Prostate gland (tissue), 2 donors: ENCODE data around the gene CPXM2. TPM values are rescaled to one million over a fixed set of nuclear protein-coding genes. Genes with fewer than 3 reads are reported as not detected.

ENCODE experiments used
- DNase-seq: peaks from one replicate; pipeline ENCODE4 v3.0.0-alpha.2; 2019; ENCODE audit warnings: low spot score
- H3K27ac ChIP-seq, 2 donors: fragments of 200-600 bp; sonication (generic); 2 replicates each; pipeline ENCODE4 v1.5.1; 2017 to 2019
- H3K27me3 ChIP-seq: fragments of 200-600 bp; sonication (generic); replicated peaks from 2 replicates; pipeline ENCODE4 v1.5.1; 2019; ENCODE audit not compliant: insufficient read depth
- H3K36me3 ChIP-seq, 2 donors: fragments of 200-600 bp; sonication (generic); 1 replicate in 1 of 2; 2 replicates in 1 of 2; pipeline versions ENCODE4 v1.5.1 to v1.8.1; 2017 to 2019
- H3K4me1 ChIP-seq: fragments of 200-600 bp; sonication (generic); replicated peaks from 2 replicates; pipeline ENCODE4 v1.5.1; 2019
- H3K4me3 ChIP-seq, 2 donors: fragments of 200-600 bp; sonication (generic); 2 replicates each; pipeline ENCODE4 v1.5.1; 2017 to 2019
- H3K9me3 ChIP-seq: fragments of 200-600 bp; sonication (generic); 2 replicates; pipeline ENCODE4 v1.5.1; 2017
- CTCF ChIP-seq, 4 experiments: fragments of 200-600 bp in 2 of 4; fragments of 450-650 bp in 2 of 4; sonication (generic) in 2 of 4; IDR thresholded peaks; 1 replicate in 3 of 4; 2 replicates in 1 of 4; pipeline ENCODE4 v1.5.1; 2016 to 2019; ENCODE audit warnings: antibody characterized with exemption in 4 of 4, mild to moderate bottlenecking in 2 of 4, moderate library complexity in 2 of 4
- POLR2A ChIP-seq: fragments of 450-650 bp; IDR thresholded peaks from one replicate; pipeline ENCODE4 v1.6.1; 2016; ENCODE audit warnings: antibody characterized with exemption, mild to moderate bottlenecking
- POLR2AphosphoS5 ChIP-seq: sonication (generic); formaldehyde crosslinking; IDR thresholded peaks from one replicate; pipeline ENCODE4 v1.6.1; 2017; ENCODE audit warnings: antibody characterized with exemption
- WGBS: methylation state at CpG from one replicate; pipeline ENCODE4 v1.1.5; 2018; 5-methylcytosine and 5-hydroxymethylcytosine counted together
- intact Hi-C: fragments of 100-400 bp; cut with DNase I; formaldehyde crosslinking; loops from one replicate; pipeline ENCODE4 v1.14.2; 2022
- total RNA-seq, 2 donors: library from RNA; depleted of rRNA; stranded (reverse); fragments of >200 nt; gene quantifications; one replicate each; pipeline ENCODE4 v1.1.0, GENCODE V29; 2016

The CPXM2 gene
- total RNA-seq, 2 donors from 2014 or later, result 5.4 to 27.4 TPM

GRCh38 chr10:123784646-123785045 lies 107.0 kb downstream of the CPXM2 start:
- 83% methylated on average over 7 of the region's 7 CpGs for WGBS
- H3K4me3 ChIP-seq, result no peak overlapping the region
- H3K4me1 ChIP-seq, result no peaks in the 10 kb centered on the region
- no peaks in the 10 kb centered on the region for H3K9me3 ChIP-seq
- no peak overlapping the region for H3K27ac ChIP-seq
- intact Hi-C loops, result no loop called here
- H3K36me3 ChIP-seq, result no peaks in the 10 kb centered on the region
- no peak for DNase-seq
- TF ChIP-seq CTCF (IDR thresholded peaks at IDR 0.05) (no peak), POLR2AphosphoS5 (no peak), POLR2A (no peak)
- peaks cover 1% of the 10 kb centered on the region for H3K27me3 ChIP-seq

GRCh38 chr10:123784216-123784615 lies 107.4 kb downstream of the CPXM2 start:
- intact Hi-C loops, result no loop called here
- peaks cover 1% of the 10 kb centered on the region for H3K27me3 ChIP-seq
- H3K9me3 ChIP-seq, result no peaks in the 10 kb centered on the region
- no peak overlapping the region for H3K27ac ChIP-seq
- 81% methylated on average over 3 of the region's 3 CpGs for WGBS
- H3K36me3 ChIP-seq, result no peaks in the 10 kb centered on the region
- no peaks in the 10 kb centered on the region for H3K4me1 ChIP-seq
- no peak for TF ChIP-seq CTCF (IDR thresholded peaks at IDR 0.05)
- TF ChIP-seq POLR2A, result no peak
- TF ChIP-seq POLR2AphosphoS5, result no peak
- no peak for DNase-seq
- no peak overlapping the region for H3K4me3 ChIP-seq

GRCh38 chr10:123783296-123783695 lies 108.3 kb downstream of the CPXM2 start:
- TF ChIP-seq POLR2AphosphoS5 (no peak), POLR2A (no peak), CTCF (IDR thresholded peaks at IDR 0.05) (no peak)
- WGBS, result 67% methylated on average over 3 of the region's 3 CpGs
- H3K27me3 ChIP-seq, result peaks cover 1% of the 10 kb centered on the region
- H3K27ac ChIP-seq, result no peak overlapping the region
- no peaks in the 10 kb centered on the region for H3K4me1 ChIP-seq
- DNase-seq, result no peak
- intact Hi-C loops, result no loop called here
- no peaks in the 10 kb centered on the region for H3K9me3 ChIP-seq
- H3K4me3 ChIP-seq, result no peak overlapping the region
- H3K36me3 ChIP-seq, result no peaks in the 10 kb centered on the region

GRCh38 chr10:123782549-123782948 lies 109.1 kb downstream of the CPXM2 start:
- DNase-seq, result no peak
- Histone ChIP-seq H3K4me3 (no peak overlapping the region), H3K27ac (no peak overlapping the region), H3K9me3 (no peaks in the 10 kb centered on the region), H3K4me1 (no peaks in the 10 kb centered on the region), H3K36me3 (no peaks in the 10 kb centered on the region), H3K27me3 (peaks cover 1% of the 10 kb centered on the region)
- intact Hi-C loops, result no loop called here
- WGBS, result 61% methylated on average over 5 of the region's 5 CpGs
- TF ChIP-seq POLR2A (no peak), POLR2AphosphoS5 (no peak), CTCF (IDR thresholded peaks at IDR 0.05) (no peak)

GRCh38 chr10:123781956-123782500 lies 109.6 kb downstream of the CPXM2 start:
- TF ChIP-seq POLR2A, result no peak
- no peak for TF ChIP-seq CTCF (IDR thresholded peaks at IDR 0.05)
- no peak for TF ChIP-seq POLR2AphosphoS5
- no peaks in the 10 kb centered on the region for H3K36me3 ChIP-seq
- no peak overlapping the region for H3K27ac ChIP-seq
- H3K9me3 ChIP-seq, result no peaks in the 10 kb centered on the region
- H3K4me1 ChIP-seq, result no peaks in the 10 kb centered on the region
- WGBS, result 29% methylated on average over 8 of the region's 8 CpGs
- no peak for DNase-seq
- peaks cover 1% of the 10 kb centered on the region for H3K27me3 ChIP-seq
- intact Hi-C loops, result no loop called here
- H3K4me3 ChIP-seq, result no peak overlapping the region
